IPS-18a (cell line): ENCODE data around the gene TFAP2A.

Experiments used
- H3K27ac ChIP-seq: one replicate; pipeline ENCODE4 v1.5.1; 2013; ENCODE audit warnings: low read length
- H3K27me3 ChIP-seq: one replicate; pipeline ENCODE4 v1.6.1; 2013; ENCODE audit warnings: mild to moderate bottlenecking, low read length; ENCODE audit not compliant: control insufficient read depth, insufficient read depth
- H3K36me3 ChIP-seq: one replicate; pipeline ENCODE4 v1.6.1; 2013; ENCODE audit warnings: low read depth, low read length; ENCODE audit not compliant: control insufficient read depth
- H3K4me1 ChIP-seq: one replicate; pipeline ENCODE4 v1.6.1; 2013; ENCODE audit warnings: low read depth, low read length; ENCODE audit not compliant: control insufficient read depth
- H3K4me3 ChIP-seq: one replicate; pipeline ENCODE4 v1.5.1; 2013; ENCODE audit warnings: low read length
- H3K9ac ChIP-seq: one replicate; pipeline ENCODE4 v1.6.1; 2013; ENCODE audit warnings: mild to moderate bottlenecking, low read length, moderate library complexity
- H3K9me3 ChIP-seq: one replicate; pipeline ENCODE4 v1.6.1; 2013; ENCODE audit warnings: low read depth, low read length; ENCODE audit not compliant: control insufficient read depth

The TFAP2A gene

GRCh38 chr6:10414756-10415616 is at the start of gene TFAP2A:
TFAP2A (minus strand) TSS chr6:10415074; CDS start chr6:10414991, 83 bp downstream.
- H3K9ac ChIP-seq: no peak within 1 kb of the TSS
- peak within 1 kb of the TSS; percentile 37 for H3K4me3 ChIP-seq
- peaks cover 41% of the 10 kb centered on the region for H3K4me1 ChIP-seq
- H3K36me3 ChIP-seq: no peaks in the 10 kb centered on the region
- H3K27ac ChIP-seq: no peak within 1 kb of the TSS
- H3K27me3 ChIP-seq: peaks cover 99% of the 10 kb centered on the region
- H3K9me3 ChIP-seq: no peaks in the 10 kb centered on the region

DNA sequence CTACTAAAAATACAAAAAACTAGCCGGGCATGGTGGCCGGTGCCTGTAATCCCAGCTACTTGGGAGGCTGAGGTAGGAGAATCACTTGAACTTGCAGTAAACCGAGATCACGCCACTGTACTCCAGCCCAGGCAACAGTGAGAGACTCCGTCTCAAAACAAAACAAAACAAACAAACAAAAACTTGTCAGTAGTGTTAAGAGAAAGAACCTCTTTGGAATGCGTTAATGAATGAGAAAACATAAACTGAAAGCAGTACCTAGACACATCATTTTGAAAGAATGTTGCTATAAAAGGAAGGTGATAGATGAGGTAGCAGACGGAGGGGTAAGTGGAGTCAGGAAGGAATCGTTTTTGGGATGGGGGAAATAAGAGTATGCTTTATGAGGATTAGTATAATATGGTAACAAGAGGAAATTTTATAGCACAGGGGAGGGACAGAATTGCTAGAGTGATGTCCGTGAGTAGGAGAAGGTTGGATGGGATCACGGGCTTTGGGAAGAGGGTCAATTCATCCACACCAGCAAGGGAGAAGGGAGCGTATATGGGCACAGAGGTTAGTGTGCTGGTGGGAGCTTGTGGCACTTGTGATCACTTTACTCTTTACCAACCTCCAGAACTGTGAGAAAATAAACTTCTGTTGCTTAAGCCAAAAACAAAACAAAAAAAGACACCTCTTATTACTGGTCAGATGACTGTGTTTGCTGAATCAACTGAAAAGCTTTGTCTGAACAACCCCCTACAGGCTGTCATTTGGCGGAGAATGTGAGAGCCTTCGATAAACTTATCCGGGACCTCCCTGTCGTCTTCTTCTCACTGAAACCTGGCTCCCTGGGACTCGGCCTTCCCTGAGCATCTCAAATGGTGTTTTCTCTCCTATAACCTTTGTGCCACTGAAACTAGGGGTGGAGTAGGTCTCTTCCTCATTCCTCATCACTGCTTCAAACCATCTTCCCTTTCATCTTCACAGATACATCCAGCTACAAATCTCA is 48.9 kb upstream of the TFAP2A start:
- Histone ChIP-seq H3K36me3 (no peaks in the 10 kb centered on the region), H3K9me3 (no peaks in the 10 kb centered on the region), H3K27me3 (no peaks in the 10 kb centered on the region), H3K27ac (no peak overlapping the region), H3K4me3 (no peak overlapping the region), H3K9ac (no peak overlapping the region), H3K4me1 (no peaks in the 10 kb centered on the region)

- H3K9me3 ChIP-seq: no peaks in the 10 kb centered on the region
- H3K36me3 ChIP-seq: no peaks in the 10 kb centered on the region
- no peaks in the 10 kb centered on the region for H3K27me3 ChIP-seq
- H3K4me1 ChIP-seq: no peaks in the 10 kb centered on the region
- H3K4me3 ChIP-seq: no peak overlapping the region
- H3K9ac ChIP-seq: no peak overlapping the region
- no peak overlapping the region for H3K27ac ChIP-seq
These were observed 48.2 kb upstream of the TFAP2A start for GRCh38 chr6:10463040-10463439.

GRCh38 chr6:10461850-10462249 is 47.0 kb upstream of the TFAP2A start:
- no peaks in the 10 kb centered on the region for H3K4me1 ChIP-seq

GRCh38 chr6:10460096-10460495 is 45.2 kb upstream of the TFAP2A start:
- no peak overlapping the region for H3K4me3 ChIP-seq
- no peaks in the 10 kb centered on the region for H3K27me3 ChIP-seq
- no peak overlapping the region for H3K27ac ChIP-seq
- H3K4me1 ChIP-seq: no peaks in the 10 kb centered on the region
- H3K36me3 ChIP-seq: no peaks in the 10 kb centered on the region
- no peak overlapping the region for H3K9ac ChIP-seq
- H3K9me3 ChIP-seq: no peaks in the 10 kb centered on the region

More at GRCh38 chr6:10461850-10462249, 47.0 kb upstream of the TFAP2A start:
- no peaks in the 10 kb centered on the region for H3K36me3 ChIP-seq
- H3K27me3 ChIP-seq: no peaks in the 10 kb centered on the region
- H3K4me3 ChIP-seq: no peak overlapping the region
- H3K9ac ChIP-seq: no peak overlapping the region
- no peaks in the 10 kb centered on the region for H3K9me3 ChIP-seq
- H3K27ac ChIP-seq: no peak overlapping the region

DNA sequence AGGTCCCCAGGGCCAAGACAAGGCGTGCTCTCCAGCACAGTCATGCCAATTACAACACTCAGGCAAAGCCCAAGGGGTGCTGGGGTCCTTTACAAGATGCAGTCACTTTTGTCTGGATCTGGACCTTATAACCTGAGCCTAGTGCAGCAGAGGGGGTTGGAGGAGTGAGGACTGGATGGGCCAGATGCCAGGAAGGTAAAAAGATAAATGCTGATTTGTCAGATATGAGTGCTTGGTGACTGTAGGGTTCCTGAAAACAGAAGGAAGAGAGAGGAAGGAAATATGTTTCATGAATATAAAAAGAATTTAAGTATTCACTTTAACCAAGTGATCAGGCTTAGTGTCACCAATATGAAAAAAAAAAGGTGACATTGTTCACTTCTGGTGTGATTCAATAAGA is 43.4 kb upstream of the TFAP2A start:
- no peaks in the 10 kb centered on the region for H3K4me1 ChIP-seq

DNA sequence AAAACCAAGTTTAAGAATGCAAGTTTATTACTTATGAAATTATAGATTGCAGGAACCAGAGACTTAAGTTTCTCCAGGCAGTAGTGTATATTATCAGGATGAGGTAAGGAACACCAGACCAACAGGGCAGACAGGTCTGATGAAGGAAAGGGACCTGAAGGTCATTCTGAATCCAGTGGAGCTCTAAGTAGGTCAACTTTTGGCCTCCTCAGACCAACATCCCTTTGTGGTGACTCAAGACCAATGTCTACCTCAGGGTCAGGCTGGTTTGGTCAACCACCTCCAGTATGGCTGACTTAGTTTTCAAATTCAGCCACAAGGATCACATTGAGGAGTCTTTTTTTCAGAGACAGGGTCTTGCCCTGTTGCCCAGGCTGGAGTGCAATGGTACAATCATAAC is 38.7 kb upstream of the TFAP2A start:
- Histone ChIP-seq H3K27ac (no peak overlapping the region), H3K4me1 (no peaks in the 10 kb centered on the region), H3K9me3 (no peaks in the 10 kb centered on the region), H3K9ac (no peak overlapping the region), H3K27me3 (no peaks in the 10 kb centered on the region), H3K36me3 (no peaks in the 10 kb centered on the region), H3K4me3 (no peak overlapping the region)

More for the DNA sequence above, 43.4 kb upstream of the TFAP2A start:
- Histone ChIP-seq H3K36me3 (no peaks in the 10 kb centered on the region), H3K9me3 (no peaks in the 10 kb centered on the region), H3K27me3 (no peaks in the 10 kb centered on the region), H3K9ac (no peak overlapping the region), H3K27ac (no peak overlapping the region), H3K4me3 (no peak overlapping the region)

- no peak overlapping the region for H3K4me3 ChIP-seq
These were observed 37.1 kb upstream of the TFAP2A start for GRCh38 chr6:10451828-10452509.

GRCh38 chr6:10451394-10451793 is 36.5 kb upstream of the TFAP2A start:
- Histone ChIP-seq H3K9me3 (no peaks in the 10 kb centered on the region), H3K9ac (no peak overlapping the region), H3K27me3 (no peaks in the 10 kb centered on the region), H3K36me3 (no peaks in the 10 kb centered on the region), H3K4me1 (no peaks in the 10 kb centered on the region), H3K4me3 (no peak overlapping the region), H3K27ac (no peak overlapping the region)

More at GRCh38 chr6:10451828-10452509, 37.1 kb upstream of the TFAP2A start:
- Histone ChIP-seq H3K4me1 (no peaks in the 10 kb centered on the region), H3K9me3 (no peaks in the 10 kb centered on the region), H3K9ac (no peak overlapping the region), H3K36me3 (no peaks in the 10 kb centered on the region), H3K27me3 (no peaks in the 10 kb centered on the region), H3K27ac (no peak overlapping the region)

DNA sequence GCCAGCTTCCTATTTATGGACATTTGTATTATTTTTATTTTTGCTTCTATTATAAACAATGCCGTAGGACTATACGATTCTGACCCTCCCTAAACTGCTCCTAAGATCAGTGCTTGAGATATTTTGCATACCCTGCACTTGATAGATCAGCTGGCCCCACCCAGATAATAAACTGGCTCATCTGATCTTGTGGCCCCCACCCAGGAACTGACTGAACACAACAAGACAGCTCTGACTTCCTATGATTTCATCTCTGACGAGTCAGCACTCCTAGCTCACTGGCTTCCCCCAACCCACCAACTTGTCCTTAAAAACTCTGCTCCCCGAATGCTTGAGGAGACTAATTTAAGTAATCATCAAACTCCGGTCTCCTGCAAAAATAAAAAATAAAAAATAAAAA is 34.9 kb upstream of the TFAP2A start:
- H3K27ac ChIP-seq: no peak overlapping the region
- no peak overlapping the region for H3K9ac ChIP-seq
- H3K4me3 ChIP-seq: no peak overlapping the region
- no peaks in the 10 kb centered on the region for H3K27me3 ChIP-seq
- H3K4me1 ChIP-seq: no peaks in the 10 kb centered on the region
- H3K9me3 ChIP-seq: no peaks in the 10 kb centered on the region
- H3K36me3 ChIP-seq: no peaks in the 10 kb centered on the region

- Histone ChIP-seq H3K27ac (no peak overlapping the region), H3K9ac (no peak overlapping the region), H3K27me3 (no peaks in the 10 kb centered on the region), H3K4me1 (no peaks in the 10 kb centered on the region), H3K36me3 (no peaks in the 10 kb centered on the region), H3K4me3 (no peak overlapping the region), H3K9me3 (no peaks in the 10 kb centered on the region)
These were observed 33.2 kb upstream of the TFAP2A start for GRCh38 chr6:10448096-10448495.
